MCF 10A (cell line): ENCODE data around the gene FAM181A. TPM values are rescaled to one million over a fixed set of nuclear protein-coding genes. Genes with fewer than 3 reads are reported as not detected.

Experiments used
- BruUV-seq: library from RNA; stranded (reverse); fragments of 400-500 nt; replicated peaks from 2 replicates; lab custom pipeline; 2021; lab: Mats Ljungman, UMichigan
- CTCF ChIA-PET: fragments of 300-600 bp; sonication (Branson Sonifier 250); formaldehyde crosslinking; extraction: SDS; loops from one replicate; lab custom pipeline; 2021; ENCODE audit warnings: antibody characterized with exemption, inconsistent platforms; lab: Yijun Ruan, JAX
- POLR2A ChIA-PET: fragments of 300-600, 350-650 bp; sonication (Branson Sonifier 250); formaldehyde crosslinking; extraction: SDS; loops from one replicate; lab custom pipeline; 2020; ENCODE audit warnings: antibody characterized with exemption, inconsistent platforms; lab: Yijun Ruan, JAX
- DNase-seq: peaks from one replicate; pipeline ENCODE4 v3.0.0-alpha.2; 2018; ENCODE audit not compliant: unreplicated experiment
- H3K27ac Mint-ChIP-seq: one replicate; pipeline ENCODE4 v1.8.0; 2022; ENCODE audit warnings: mild to moderate bottlenecking, low read depth, mixed read lengths; ENCODE audit not compliant: unreplicated experiment
- H3K27me3 Mint-ChIP-seq: one replicate; pipeline ENCODE4 v1.8.0; 2022; ENCODE audit warnings: mixed read lengths; ENCODE audit not compliant: insufficient read depth, unreplicated experiment
- H3K36me3 Mint-ChIP-seq: one replicate; pipeline ENCODE4 v1.8.0; 2022; ENCODE audit warnings: mild to moderate bottlenecking, moderate library complexity, mixed read lengths; ENCODE audit not compliant: insufficient read depth, unreplicated experiment
- H3K4me1 Mint-ChIP-seq: one replicate; pipeline ENCODE4 v1.8.0; 2022; ENCODE audit warnings: mixed read lengths; ENCODE audit not compliant: insufficient read depth, unreplicated experiment
- H3K4me3 Mint-ChIP-seq: one replicate; pipeline ENCODE4 v1.8.0; 2022; ENCODE audit warnings: mild to moderate bottlenecking, moderate library complexity, mixed read lengths; ENCODE audit not compliant: unreplicated experiment
- H3K9me3 Mint-ChIP-seq: one replicate; pipeline ENCODE4 v1.8.0; 2022; ENCODE audit warnings: mixed read lengths; ENCODE audit not compliant: unreplicated experiment
- intact Hi-C: fragments of 100-400 bp; cut with micrococcal nuclease; formaldehyde crosslinking; loops from 2 replicates; pipeline ENCODE4 v1.14.1; 2022
- total RNA-seq: library from RNA; stranded (reverse); gene quantifications from 2 replicates; pipeline ENCODE4 v1.2.3, GENCODE V29; 2022
- TF ChIP-seq, protein P1 (sequence below): fragments of 200-600 bp; IDR thresholded peaks from one replicate; pipeline ENCODE4 v1.8.0; 2022; ENCODE audit warnings: antibody characterized with exemption, mild to moderate bottlenecking; ENCODE audit not compliant: unreplicated experiment

The FAM181A gene
- total RNA-seq, 1 experiment from 2014 or later, result not detected

DNA sequence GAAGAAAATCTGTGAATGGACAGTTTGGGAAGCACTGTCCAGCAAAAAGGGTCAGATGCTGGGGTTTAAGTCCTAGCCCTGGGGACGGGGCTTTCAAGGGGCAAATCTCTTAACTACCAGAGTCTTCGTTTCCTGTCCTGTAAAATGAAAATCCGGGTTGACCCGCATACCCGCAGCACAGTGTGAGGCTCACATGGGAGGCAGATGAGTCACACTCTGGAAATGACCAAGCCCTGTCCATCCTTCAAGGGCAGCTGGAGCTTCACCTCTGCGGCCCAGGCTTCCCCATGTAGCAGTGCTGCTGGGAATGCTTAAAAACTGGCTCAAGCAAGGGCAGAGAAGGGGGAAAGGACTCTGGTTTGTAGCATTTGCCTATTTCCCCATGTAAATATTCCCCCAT is 19.0 kb downstream of the FAM181A start:
- Mint-ChIP-seq H3K36me3 (no peaks in the 10 kb centered on the region), H3K27me3 (no peaks in the 10 kb centered on the region), H3K27ac (no peak overlapping the region), H3K4me3 (no peak overlapping the region), H3K9me3 (no peaks in the 10 kb centered on the region), H3K4me1 (peaks cover 14% of the 10 kb centered on the region)
- ChIA-PET POLR2A (interaction anchor here (0.7 to 1.3 kb wide), 2 partner anchors 9 to 80 kb away, joined by 4 to 6 read pairs; partner anchors contain the start of gene OTUB2), CTCF (interaction anchor here (0.6 to 1.9 kb wide), 8 partner anchors 8 to 364 kb away, joined by 3 to 4 read pairs (median 3); partner anchors contain the start of gene IFI27L2)
- peak; percentile 49 for DNase-seq
- BruUV-seq, result no TSS peak
- intact Hi-C loops, result no loop called here
- TF ChIP-seq, protein P1, sequence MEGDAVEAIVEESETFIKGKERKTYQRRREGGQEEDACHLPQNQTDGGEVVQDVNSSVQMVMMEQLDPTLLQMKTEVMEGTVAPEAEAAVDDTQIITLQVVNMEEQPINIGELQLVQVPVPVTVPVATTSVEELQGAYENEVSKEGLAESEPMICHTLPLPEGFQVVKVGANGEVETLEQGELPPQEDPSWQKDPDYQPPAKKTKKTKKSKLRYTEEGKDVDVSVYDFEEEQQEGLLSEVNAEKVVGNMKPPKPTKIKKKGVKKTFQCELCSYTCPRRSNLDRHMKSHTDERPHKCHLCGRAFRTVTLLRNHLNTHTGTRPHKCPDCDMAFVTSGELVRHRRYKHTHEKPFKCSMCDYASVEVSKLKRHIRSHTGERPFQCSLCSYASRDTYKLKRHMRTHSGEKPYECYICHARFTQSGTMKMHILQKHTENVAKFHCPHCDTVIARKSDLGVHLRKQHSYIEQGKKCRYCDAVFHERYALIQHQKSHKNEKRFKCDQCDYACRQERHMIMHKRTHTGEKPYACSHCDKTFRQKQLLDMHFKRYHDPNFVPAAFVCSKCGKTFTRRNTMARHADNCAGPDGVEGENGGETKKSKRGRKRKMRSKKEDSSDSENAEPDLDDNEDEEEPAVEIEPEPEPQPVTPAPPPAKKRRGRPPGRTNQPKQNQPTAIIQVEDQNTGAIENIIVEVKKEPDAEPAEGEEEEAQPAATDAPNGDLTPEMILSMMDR, result no peak

DNA sequence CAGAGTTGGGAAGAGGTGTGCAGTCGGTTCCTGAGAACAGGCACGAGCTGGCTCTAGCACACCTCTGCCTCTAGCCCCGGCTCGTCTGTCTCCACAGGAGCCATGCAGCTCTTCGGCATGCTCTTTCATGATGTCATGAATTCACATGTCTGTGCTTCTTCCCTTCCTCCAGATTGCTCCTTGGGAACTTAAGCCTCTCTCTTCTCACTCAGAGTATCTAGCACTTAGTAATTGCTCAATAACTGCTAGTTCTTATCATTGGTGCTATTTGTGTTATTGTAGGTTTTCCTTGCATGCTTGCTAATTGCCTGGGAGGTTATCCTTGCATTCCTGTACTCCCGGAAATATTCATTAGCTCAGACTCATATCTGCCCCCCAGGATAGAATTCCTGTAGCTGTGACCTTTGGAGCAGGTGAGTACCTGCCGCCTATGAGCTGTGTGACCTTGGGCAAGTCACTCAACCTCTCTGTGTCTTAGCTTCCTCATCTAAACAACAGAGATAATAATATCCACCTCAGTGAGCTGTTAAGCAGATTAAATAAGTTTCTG is 19.5 kb downstream of the FAM181A start:
- no peak overlapping the region for H3K4me3 Mint-ChIP-seq
- TF ChIP-seq, protein P1, result no peak
- intact Hi-C loops, result no loop called here
- BruUV-seq, result no TSS peak
- H3K27ac Mint-ChIP-seq, result no peak overlapping the region
- no peaks in the 10 kb centered on the region for H3K36me3 Mint-ChIP-seq
- peak; percentile 59 for DNase-seq
- peaks cover 10% of the 10 kb centered on the region for H3K4me1 Mint-ChIP-seq
- POLR2A ChIA-PET, result interaction anchor here (0.7 to 1.3 kb wide), 2 partner anchors 9 to 79 kb away, joined by 4 to 6 read pairs; partner anchors contain the start of gene OTUB2
- H3K9me3 Mint-ChIP-seq, result no peaks in the 10 kb centered on the region
- no peaks in the 10 kb centered on the region for H3K27me3 Mint-ChIP-seq
- CTCF ChIA-PET, result interaction anchor here (0.6 to 1.9 kb wide), 9 partner anchors 9 to 1678 kb away, joined by 3 to 4 read pairs (median 3); partner anchors contain the start of gene IFI27L2

DNA sequence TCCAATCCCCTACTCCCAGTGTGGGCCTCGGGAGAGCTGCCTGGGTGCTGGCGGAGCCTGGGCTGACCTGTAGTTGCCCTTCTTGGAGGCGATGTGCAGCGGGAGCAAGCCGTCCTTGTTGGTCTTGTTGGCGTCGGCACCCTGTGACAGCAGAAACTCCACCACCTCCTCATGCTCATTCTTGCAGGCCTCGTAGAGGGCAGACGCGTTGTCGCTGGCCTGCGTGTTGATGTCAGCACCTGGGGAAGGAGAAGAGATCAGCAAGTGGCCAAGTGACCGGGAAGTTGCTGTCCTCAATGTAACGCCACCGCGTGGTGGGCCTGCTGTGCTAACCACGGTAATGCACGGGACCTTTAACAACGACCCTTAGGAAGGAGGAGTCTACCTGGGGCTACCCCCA is 20.1 kb downstream of the FAM181A start:
- BruUV-seq, result no TSS peak
- no peak for DNase-seq
- H3K27me3 Mint-ChIP-seq, result no peaks in the 10 kb centered on the region
- H3K4me3 Mint-ChIP-seq, result no peak overlapping the region
- CTCF ChIA-PET, result interaction anchor here (0.5 to 1.9 kb wide), 4 partner anchors 11 to 1678 kb away, joined by 3 to 4 read pairs (median 3); no protein-coding TSS in a partner anchor
- POLR2A ChIA-PET, result no interaction called here
- TF ChIP-seq, protein P1, result no peak
- H3K4me1 Mint-ChIP-seq, result peaks cover 12% of the 10 kb centered on the region
- no peaks in the 10 kb centered on the region for H3K36me3 Mint-ChIP-seq
- no peak overlapping the region for H3K27ac Mint-ChIP-seq
- H3K9me3 Mint-ChIP-seq, result no peaks in the 10 kb centered on the region
- intact Hi-C loops, result no loop called here

DNA sequence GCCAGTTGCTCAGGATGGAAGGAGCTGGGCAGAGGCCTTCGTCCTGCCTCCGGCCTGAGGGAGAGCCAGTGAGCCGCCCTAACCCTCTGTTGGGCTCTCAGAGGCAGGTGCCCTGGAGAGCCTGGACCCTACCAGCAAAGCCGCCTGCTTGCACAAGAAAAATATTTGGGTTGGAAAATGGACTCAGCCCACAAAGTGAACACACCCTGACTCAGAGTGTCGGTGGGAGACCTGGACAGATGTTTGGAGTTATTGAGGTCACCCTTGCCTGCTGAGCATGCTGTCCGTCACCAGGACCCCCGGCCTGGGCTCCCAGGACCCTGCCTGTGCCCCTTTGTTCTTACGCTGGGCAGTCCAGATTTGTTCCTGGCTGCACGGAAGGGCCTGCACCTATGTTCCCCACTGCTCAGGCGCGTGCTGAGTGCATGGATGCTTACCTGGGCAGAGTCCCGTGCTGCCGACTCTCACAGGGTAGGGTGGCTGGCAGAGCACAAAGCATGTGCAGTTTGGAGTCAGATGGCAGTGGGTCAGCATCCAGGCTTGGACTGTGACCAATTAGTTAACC is 22.4 kb downstream of the FAM181A start:
- Mint-ChIP-seq H3K4me3 (no peak overlapping the region), H3K36me3 (no peaks in the 10 kb centered on the region), H3K4me1 (peaks cover 12% of the 10 kb centered on the region), H3K9me3 (no peaks in the 10 kb centered on the region), H3K27ac (no peak overlapping the region), H3K27me3 (no peaks in the 10 kb centered on the region)
- no peak for DNase-seq
- CTCF ChIA-PET, result interaction anchor here (1.1 to 2.7 kb wide), 3 partner anchors 9 to 14 kb away, joined by 3 to 12 read pairs (median 5); no protein-coding TSS in a partner anchor
- intact Hi-C loops, result no loop called here
- no TSS peak for BruUV-seq
- TF ChIP-seq, protein P1, result no peak
- POLR2A ChIA-PET, result no interaction called here
